GM18508 (cell line): Measurements from ENCODE around the gene SYT15.
"Not testable (repeated sequence)": the region's sequence is repeated elsewhere in the genome, so short reads cannot be mapped to it uniquely, and the experiment has no call there.

Source experiments
- ATAC-seq: cut with Tn5 transposase; IDR thresholded peaks from one replicate; pipeline ENCODE4 v1.9.1; 2021; ENCODE audit warnings: moderate number of reproducible peaks; ENCODE audit not compliant: insufficient read depth, unreplicated experiment

Gene SYT15

GRCh38 chr10:46584196-46584595 lies 5.3 kb downstream of the SYT15 start:
- ATAC-seq, result not testable (repeated sequence)

DNA sequence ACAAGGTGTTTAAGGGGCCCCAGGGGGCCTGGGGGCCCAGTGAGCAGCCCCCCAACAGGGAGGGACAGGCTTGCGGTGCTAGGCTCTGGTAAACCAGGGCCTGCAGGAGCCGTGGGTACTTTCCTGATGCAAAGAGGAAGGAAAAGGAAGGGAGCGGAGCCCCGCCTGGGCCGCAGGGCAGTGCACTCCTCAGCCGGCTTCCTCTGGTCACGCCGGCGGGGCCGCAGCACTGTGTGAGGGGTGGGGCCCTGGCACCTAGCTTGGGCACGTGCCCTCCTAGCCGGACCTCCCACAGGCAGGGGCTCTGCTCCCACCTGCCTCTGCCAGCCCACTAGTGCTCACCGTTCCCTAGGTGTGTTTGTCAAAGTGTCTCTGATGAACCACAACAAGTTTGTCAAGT lies 6.3 kb downstream of the SYT15 start:
- not testable (repeated sequence) for ATAC-seq

DNA sequence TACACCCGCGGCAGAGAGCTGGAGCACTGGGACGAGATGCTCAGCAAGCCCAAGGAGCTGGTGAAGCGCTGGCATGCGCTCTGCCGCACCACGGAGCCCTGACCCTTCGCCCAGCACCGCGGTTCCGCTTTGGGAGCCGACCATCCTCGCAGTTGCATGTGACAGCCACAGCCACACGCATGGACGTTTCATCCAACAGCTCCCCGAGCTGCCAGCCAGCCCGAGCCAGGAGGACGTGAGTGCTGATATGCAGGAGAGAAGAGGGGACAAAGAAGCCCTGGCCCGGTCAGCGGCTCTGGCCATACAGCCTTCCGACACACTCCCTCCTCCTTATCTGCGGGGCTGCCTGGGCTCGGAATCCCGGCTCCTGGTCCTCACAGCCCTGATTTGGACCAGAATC lies 8.6 kb downstream of the SYT15 start:
- ATAC-seq, result not testable (repeated sequence)

DNA sequence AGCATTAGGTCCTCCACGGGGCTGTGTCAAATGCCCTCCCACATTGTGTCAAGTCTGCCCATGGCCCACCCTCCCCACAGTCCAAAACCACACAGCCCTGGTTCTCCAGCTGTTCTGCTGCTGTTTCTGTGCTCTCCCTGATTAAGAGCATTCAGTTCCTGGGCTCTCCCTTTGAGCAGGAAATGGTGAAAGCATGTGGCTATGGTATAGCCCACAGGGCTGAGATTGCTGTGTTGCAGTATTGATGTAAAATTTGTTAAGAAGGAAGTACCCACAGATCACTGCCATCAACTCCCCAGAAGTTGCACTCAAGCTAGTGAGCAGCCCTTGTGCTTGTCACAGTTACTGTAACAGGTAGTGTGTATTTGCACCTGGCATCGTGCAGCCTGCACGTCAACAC lies 9.3 kb downstream of the SYT15 start:
- ATAC-seq, result not testable (repeated sequence)

DNA sequence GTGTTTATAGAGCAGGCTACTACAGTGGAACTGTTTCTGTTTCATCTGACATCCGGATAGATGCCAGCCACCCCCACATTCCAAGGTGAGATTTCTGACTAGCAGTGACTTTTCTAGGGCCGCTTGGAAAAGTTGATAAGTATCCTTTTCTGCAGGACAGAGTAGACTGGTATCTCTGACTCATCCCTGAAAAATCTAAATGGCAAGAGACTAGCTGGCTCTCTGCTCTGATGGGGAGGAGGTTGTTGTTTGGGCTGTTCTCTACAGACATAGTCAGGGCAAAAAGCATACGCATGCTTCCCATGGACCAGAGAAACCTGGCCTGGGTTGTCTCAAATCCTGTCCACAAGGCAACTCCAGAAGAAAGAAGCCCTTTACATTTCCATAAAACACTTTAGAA lies 10.7 kb downstream of the SYT15 start:
- ATAC-seq, result not testable (repeated sequence)

- ATAC-seq, result not testable (repeated sequence)
These were observed 12.1 kb downstream of the SYT15 start for GRCh38 chr10:46591053-46591452.

DNA sequence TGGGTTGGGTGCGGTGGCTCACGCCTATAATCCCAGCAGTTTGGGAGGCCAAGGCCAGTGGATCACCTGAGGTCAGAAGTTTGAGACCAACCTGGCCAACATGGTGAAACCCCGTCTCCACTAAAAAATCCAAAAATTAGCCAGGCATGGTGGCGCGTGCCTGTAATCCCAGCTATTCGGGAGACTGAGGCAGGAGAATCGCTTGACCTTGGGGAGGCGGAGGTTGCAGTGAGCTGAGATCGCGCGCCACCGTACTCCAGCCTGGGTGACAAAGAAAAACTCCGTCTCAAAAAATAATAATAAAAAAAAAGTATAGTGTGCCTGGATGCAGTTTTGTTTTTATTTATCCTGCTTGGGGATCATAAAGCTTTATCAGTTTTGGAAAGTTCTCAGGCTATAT lies 14.4 kb downstream of the SYT15 start:
- ATAC-seq, result not testable (repeated sequence)

DNA sequence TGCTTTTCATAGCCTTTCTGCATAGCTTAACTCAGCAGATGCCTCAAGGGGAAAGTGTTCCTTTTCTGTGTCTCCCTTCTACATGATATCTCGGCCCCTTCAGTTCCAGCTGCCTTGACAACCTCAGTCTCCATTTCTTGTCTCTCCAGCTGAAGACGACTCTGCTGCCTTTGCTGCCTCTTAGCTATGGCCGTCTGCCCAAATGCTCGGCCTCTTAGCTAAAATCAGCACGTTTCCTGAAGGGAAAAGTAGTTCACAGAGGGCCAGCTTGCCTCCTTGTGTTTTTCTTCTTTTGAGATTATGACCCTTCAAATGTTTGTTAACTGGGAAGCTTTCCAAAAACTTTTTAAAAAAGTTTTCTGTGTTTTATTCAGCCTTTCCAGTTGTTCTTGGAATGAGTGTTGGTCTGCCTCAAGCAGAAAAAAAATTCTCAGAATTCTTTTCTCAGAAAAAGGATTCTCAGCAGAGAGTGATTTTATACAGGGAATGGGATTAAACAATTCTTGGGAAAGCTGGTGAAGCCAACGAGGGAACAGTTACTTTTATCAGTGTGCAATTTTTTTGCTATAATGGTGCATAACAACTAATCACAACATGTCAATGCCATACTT lies 15.6 kb downstream of the SYT15 start:
- ATAC-seq, result not testable (repeated sequence)

GRCh38 chr10:46596570-46596969 lies 17.6 kb downstream of the SYT15 start:
- ATAC-seq, result not testable (repeated sequence)

DNA sequence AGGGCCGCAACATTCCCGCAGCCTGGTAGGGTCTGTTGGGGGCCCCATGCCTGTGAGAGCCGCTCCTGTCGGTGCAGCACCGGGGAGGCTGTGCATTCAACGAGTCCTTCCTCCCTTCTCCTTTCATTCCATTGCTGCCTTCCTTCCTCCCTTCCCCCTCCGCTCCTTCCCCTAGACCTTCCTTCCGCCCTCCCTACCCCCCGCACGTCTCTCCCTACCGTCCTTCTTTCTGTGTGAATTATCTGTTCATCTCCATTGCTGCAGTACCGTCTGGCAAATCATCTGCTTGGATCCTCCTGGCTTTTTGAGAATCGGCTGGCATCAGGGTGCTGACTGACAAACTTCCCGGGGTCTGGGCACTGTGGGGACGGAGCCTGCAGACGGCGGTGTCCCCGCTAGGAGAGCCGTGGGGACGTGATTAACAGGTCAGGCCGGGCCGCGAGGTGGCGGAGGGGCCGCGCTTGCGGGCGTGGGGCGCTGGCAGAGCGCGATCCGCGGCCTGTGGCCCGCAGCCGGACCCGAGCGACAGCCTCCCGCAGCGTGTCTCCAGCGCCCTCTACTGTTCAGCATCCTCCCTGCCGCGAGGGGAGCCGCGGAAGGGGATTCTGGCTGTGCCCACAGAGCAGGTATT lies 18.8 kb downstream of the SYT15 start:
- ATAC-seq, result not testable (repeated sequence)

DNA sequence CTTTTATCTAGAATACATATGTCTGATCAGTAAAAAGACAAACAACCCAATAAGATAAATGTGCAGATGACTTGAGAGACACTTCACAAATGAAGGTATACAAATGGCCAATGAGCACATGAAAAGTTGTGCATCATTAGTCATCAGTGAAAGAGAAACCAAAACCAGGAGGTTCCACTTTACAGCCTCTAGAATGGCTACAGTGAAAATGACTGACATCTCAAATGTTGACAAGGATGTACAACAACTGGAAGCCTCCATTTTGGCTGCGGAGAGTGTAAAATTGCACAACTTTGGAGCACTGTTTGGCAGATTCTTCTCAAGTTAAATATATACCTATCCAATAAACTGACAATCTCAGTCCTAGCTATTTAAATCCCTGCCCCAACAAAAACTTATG lies 21.6 kb downstream of the SYT15 start:
- ATAC-seq, result not testable (repeated sequence)

DNA sequence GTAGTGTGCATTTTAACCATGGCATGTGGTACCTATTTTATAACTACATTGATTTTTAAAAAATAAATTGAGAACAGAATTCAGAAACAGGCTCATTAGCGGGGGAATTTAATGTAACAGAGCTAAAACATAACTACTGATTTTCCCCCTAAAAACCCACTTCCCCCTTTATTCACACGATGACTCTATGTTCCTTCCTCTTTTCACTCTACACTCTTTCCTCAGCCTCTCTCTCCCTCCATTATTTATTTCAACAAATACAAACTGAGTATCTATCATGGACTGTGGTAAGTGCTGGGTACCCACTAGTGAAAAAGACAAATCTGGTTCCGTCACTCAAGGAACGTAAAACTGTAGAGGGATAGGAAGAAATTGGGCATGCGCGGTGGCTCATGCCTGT lies 36.6 kb downstream of the SYT15 start:
- not testable (repeated sequence) for ATAC-seq

DNA sequence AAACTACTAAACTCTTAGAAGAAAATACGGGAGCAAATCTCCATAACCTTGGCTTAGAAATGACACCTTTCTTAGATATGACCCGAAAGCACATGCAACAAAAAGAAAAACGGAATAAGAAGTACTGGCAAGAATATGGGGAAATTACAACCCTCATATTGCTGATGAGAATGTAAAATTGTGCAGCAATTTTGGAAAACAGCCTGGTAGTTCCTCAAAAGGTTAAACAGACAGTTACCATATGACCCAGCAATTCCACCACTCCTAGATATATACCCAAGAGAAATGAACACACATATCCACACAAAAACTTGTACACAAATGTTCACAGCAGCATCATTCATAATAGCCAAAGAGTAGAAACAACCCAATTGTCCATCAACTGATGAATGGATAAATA lies 37.3 kb downstream of the SYT15 start:
- ATAC-seq, result not testable (repeated sequence)

DNA sequence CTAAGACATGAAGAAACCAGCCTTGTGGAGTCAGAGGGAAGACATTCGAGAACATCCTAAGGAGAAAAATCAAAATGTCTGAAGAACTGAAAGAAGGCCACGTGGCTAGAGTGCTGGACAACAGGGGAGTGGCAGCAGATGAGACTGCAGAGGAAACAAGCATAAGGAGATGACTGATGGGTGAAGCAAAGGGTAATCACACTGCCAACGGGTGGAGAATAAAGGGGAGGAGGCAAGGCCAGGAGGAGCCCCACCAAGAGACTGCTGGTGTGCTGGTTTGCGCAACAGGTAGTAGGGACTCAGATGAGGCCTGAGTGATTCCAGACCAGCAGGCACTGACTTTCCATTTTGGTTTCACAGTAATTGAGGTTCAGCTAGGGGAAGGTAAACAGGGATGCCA lies 38.2 kb downstream of the SYT15 start:
- ATAC-seq, result not testable (repeated sequence)

DNA sequence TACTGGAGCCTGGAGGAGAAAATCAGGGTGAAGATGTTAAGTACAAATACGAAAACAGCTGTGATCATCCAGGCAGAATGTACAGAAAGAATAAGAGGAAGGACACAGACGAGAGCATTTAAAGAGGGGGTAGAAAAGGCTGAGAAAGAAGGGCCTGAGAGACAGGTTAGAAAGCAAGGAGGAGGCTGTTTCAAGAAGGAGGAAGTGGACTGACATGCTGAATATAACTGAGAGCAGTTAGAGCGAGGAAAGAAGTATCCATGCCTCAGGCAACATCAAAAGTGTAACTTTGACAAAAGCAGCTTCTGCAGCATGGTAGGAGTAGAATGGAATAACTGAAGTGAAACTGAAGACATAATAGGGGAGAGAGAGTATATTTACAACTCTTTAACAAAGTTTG lies 39.0 kb downstream of the SYT15 start:
- ATAC-seq, result not testable (repeated sequence)

DNA sequence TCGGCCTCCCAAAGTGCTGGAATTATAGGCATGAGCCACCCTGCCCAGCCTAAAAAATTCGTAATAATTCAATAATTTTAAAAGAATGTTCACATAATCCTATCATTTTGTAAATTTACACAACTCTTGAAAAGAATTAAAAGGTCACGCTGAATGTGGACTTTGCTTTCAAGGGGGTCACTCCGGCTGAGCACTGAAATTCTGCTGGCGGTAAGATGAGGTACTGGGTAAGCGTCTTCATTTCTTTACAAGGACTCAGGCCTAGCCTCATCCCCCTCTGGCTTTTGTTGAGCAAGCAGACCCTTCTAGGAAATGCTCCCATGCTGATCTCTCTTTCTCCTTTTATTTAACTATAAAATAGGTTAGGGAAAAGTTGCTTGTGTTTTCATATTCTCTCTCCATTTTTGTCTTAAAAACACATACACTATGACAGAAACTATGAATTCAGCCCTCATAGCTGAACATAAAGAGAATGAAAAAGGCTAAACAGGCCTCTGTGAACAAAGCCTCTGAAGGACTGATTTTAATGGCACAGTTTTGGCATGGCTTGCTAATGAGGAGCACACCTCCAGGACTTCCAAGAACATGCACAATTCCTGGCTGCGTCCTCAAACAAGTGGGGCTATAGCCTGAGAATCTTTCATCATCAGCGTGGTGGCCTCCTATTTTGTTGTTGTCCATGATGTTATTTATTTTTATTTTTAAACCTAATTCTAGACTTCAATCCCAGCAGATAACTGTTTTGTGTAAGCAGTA lies 45.1 kb downstream of the SYT15 start:
- ATAC-seq, result not testable (repeated sequence)

DNA sequence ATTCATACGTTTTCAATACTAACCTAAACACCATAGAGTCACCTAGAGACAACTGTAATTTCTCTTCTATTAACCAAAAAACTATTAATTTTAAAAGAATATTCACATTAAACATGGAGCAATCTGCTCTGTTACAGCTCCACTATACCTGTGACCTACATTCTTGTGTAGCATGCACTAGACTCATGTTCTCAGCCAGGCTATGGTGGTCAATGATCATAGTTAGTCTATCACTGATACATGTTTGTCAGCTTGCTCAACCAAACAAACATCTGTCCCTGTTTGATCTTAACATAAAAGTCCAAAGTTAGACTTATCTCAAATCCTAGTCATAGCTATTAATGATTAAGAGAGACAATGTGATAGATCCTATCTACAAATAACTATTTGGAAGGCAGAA lies 50.9 kb downstream of the SYT15 start:
- ATAC-seq, result not testable (repeated sequence)

- ATAC-seq, result not testable (repeated sequence)
These were observed 51.9 kb downstream of the SYT15 start for GRCh38 chr10:46630816-46631215.

- ATAC-seq, result not testable (repeated sequence)
These were observed 52.8 kb downstream of the SYT15 start for GRCh38 chr10:46631683-46632082.

DNA sequence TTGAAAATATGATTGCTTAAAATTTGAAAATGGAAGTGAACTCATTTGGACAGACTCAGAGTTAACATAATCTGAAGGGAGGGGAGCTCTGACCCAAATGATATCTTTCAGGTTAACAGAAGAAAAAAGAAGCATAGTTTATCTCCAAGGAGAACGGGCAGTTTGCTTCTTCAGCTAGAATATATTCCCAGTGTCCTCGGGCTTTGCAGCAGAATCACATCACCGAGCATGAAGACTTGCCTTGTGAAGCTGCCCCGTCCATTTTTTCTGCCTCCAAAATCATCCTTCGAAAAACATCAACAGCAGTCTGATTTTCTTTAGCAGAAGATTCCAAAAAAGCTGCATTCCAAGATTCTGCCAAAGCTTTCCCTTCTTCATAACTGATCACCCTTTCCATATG lies 55.8 kb downstream of the SYT15 start:
- ATAC-seq, result not testable (repeated sequence)

GRCh38 chr10:46635364-46635959 lies 56.5 kb downstream of the SYT15 start:
- not testable (repeated sequence) for ATAC-seq
